ENCODE data around the gene CYLD. TPM values are rescaled to one million over a fixed set of nuclear protein-coding genes. Genes with fewer than 3 reads are reported as not detected.

The CYLD gene
- total RNA-seq, 2 experiments from 2014 or later = 7.4 to 14.9 TPM

DNA sequence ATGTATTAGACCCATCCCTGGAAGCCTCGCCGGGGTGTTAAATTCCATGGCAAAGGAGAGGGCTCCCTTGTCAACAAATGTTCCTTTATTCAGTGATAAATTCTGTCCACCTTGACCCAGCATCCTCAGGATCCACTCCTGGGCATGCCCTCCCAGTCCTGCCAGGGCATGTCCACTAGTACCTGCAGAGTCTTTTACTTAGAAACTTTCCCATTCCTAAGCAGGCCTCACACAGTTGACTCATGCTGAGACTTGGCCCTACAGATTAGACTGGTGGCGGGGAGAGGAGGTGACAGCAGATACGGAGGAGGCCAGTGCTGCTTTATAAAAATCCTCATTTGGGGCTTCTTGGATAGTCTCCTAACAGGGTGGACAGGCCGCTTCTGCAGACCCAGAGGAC lies 88.8 kb downstream of the CYLD start:
- no peaks in the 10 kb centered on the region for H3K9me2 ChIP-seq (ENCODE audit: insufficient read depth, low read length)
- no peak overlapping the region for H3K4me2 ChIP-seq (ENCODE audit: low read length)
- no peaks in the 10 kb centered on the region for H3K4me1 ChIP-seq (ENCODE audit: insufficient read depth, low read length, poor library complexity, severe bottlenecking)
- POLR2A ChIA-PET = no interaction called here
- H4K20me1 ChIP-seq (ENCODE audit: insufficient read depth, low read length) = no peaks in the 10 kb centered on the region
- no peaks in the 10 kb centered on the region for H3K9me3 ChIP-seq (ENCODE audit: low read length)
- no peaks in the 10 kb centered on the region for H3K36me3 ChIP-seq (ENCODE audit: insufficient read depth, low read length)
- no peak for DNase-seq (ENCODE audit: low spot score)
- no peak overlapping the region for H2AFZ ChIP-seq (ENCODE audit: low read length)
- no TSS peak for BruUV-seq (replicated peaks)
- H3K27ac ChIP-seq (ENCODE audit: low read depth, low read length, poor library complexity, severe bottlenecking) = no peak overlapping the region
- no peak overlapping the region for H3K4me3 ChIP-seq (ENCODE audit: low read depth, low read length, poor library complexity, severe bottlenecking)
- TF ChIP-seq, protein P1, sequence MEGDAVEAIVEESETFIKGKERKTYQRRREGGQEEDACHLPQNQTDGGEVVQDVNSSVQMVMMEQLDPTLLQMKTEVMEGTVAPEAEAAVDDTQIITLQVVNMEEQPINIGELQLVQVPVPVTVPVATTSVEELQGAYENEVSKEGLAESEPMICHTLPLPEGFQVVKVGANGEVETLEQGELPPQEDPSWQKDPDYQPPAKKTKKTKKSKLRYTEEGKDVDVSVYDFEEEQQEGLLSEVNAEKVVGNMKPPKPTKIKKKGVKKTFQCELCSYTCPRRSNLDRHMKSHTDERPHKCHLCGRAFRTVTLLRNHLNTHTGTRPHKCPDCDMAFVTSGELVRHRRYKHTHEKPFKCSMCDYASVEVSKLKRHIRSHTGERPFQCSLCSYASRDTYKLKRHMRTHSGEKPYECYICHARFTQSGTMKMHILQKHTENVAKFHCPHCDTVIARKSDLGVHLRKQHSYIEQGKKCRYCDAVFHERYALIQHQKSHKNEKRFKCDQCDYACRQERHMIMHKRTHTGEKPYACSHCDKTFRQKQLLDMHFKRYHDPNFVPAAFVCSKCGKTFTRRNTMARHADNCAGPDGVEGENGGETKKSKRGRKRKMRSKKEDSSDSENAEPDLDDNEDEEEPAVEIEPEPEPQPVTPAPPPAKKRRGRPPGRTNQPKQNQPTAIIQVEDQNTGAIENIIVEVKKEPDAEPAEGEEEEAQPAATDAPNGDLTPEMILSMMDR (conservative IDR thresholded peaks at IDR 0.05; ENCODE audit: low read length) = no peak
- no peak for TF ChIP-seq EZH2phosphoT487 (IDR thresholded peaks at IDR 0.05; ENCODE audit: borderline replicate concordance, low read depth, low read length)
- intact Hi-C loops (cut with micrococcal nuclease; ENCODE audit: unreplicated experiment) = no loop called here
- CTCF ChIA-PET (ENCODE audit: unreplicated experiment) = no interaction called here
- H3K79me2 ChIP-seq (ENCODE audit: insufficient read depth, low read depth, low read length) = no peaks in the 10 kb centered on the region

DNA sequence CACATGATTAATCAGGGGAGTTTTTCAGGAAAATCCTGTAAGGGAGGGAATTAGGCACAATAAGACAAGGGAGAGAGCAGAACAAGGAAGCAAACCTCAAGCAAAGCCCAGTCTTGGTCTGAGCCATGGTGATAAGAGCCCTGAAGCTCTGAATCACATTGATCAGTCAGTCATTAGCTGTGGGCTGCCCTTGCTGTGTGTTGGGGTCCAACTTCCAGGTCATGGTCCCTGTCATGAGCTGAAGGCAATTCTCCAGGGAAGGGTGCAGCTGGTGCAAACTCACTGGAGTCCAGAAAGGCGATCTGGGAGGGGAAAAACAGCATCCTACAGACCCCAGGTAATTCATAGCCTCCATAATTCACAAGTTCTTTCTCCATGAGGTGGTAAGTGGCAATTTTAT lies 89.9 kb downstream of the CYLD start:
- BruUV-seq (replicated peaks) = no TSS peak
- Histone ChIP-seq H3K27ac (ENCODE audit: low read depth, low read length, poor library complexity, severe bottlenecking) (no peak overlapping the region), H3K9me3 (ENCODE audit: low read length) (no peaks in the 10 kb centered on the region), H2AFZ (ENCODE audit: low read length) (no peak overlapping the region), H3K4me2 (ENCODE audit: low read length) (no peak overlapping the region), H3K36me3 (ENCODE audit: insufficient read depth, low read length) (no peaks in the 10 kb centered on the region), H3K4me1 (ENCODE audit: insufficient read depth, low read length, poor library complexity, severe bottlenecking) (no peaks in the 10 kb centered on the region), H4K20me1 (ENCODE audit: insufficient read depth, low read length) (no peaks in the 10 kb centered on the region), H3K9me2 (ENCODE audit: insufficient read depth, low read length) (no peaks in the 10 kb centered on the region), H3K79me2 (ENCODE audit: insufficient read depth, low read depth, low read length) (no peaks in the 10 kb centered on the region), H3K4me3 (ENCODE audit: low read depth, low read length, poor library complexity, severe bottlenecking) (no peak overlapping the region)
- ChIA-PET CTCF (ENCODE audit: unreplicated experiment) (no interaction called here), POLR2A (no interaction called here)
- no peak for DNase-seq (ENCODE audit: low spot score)
- intact Hi-C loops (cut with micrococcal nuclease; ENCODE audit: unreplicated experiment) = no loop called here
- TF ChIP-seq, protein P1 (conservative IDR thresholded peaks at IDR 0.05; ENCODE audit: low read length) = no peak
- TF ChIP-seq EZH2phosphoT487 (IDR thresholded peaks at IDR 0.05; ENCODE audit: borderline replicate concordance, low read depth, low read length) = no peak

DNA sequence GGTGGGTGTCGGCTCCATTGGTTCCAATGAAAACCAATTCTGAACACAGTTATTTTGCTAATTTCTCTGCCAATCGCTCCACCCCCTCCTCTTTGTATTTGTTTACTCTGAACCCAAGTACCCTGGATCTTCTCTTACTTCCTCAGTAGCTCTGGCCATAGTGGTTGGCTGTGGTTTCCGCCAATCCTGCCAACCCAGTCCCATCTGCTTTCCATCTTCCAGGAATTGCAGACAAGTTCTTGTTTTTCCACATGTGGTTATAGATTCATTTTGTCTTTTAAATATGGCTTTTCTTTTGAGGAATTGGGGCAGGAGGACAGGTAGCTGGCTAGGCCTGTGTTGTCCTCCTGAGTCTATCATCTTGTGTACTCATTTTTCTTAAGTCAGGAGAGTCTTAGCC lies 92.0 kb downstream of the CYLD start:
- BruUV-seq (replicated peaks) = no TSS peak
- no peak for DNase-seq (ENCODE audit: low spot score)
- no peak for TF ChIP-seq EZH2phosphoT487 (IDR thresholded peaks at IDR 0.05; ENCODE audit: borderline replicate concordance, low read depth, low read length)
- TF ChIP-seq, protein P1 (conservative IDR thresholded peaks at IDR 0.05; ENCODE audit: low read length) = no peak
- H3K4me2 ChIP-seq (ENCODE audit: low read length) = no peak overlapping the region
- CTCF ChIA-PET (ENCODE audit: unreplicated experiment) = no interaction called here
- no peaks in the 10 kb centered on the region for H3K79me2 ChIP-seq (ENCODE audit: insufficient read depth, low read depth, low read length)
- POLR2A ChIA-PET = interaction anchor here (0.6 kb wide), 1 partner anchor 18 kb away, joined by 3 read pairs; no protein-coding TSS in a partner anchor
- intact Hi-C loops (cut with micrococcal nuclease; ENCODE audit: unreplicated experiment) = no loop called here
- no peak overlapping the region for H3K4me3 ChIP-seq (ENCODE audit: low read depth, low read length, poor library complexity, severe bottlenecking)
- no peaks in the 10 kb centered on the region for H3K9me3 ChIP-seq (ENCODE audit: low read length)
- no peak overlapping the region for H3K27ac ChIP-seq (ENCODE audit: low read depth, low read length, poor library complexity, severe bottlenecking)
- no peaks in the 10 kb centered on the region for H3K36me3 ChIP-seq (ENCODE audit: insufficient read depth, low read length)
- no peaks in the 10 kb centered on the region for H4K20me1 ChIP-seq (ENCODE audit: insufficient read depth, low read length)
- no peak overlapping the region for H2AFZ ChIP-seq (ENCODE audit: low read length)
- H3K9me2 ChIP-seq (ENCODE audit: insufficient read depth, low read length) = no peaks in the 10 kb centered on the region
- H3K4me1 ChIP-seq (ENCODE audit: insufficient read depth, low read length, poor library complexity, severe bottlenecking) = no peaks in the 10 kb centered on the region
